Fibroblast of the aortic adventitia (primary cell): ENCODE data around the gene RBMS3. TPM values are rescaled to one million over a fixed set of nuclear protein-coding genes. Genes with fewer than 3 reads are reported as not detected.
A peak's percentile ranks its signal among the peaks of the same experiment; 100 is the strongest.
"Not testable (repeated sequence)": the region's sequence is repeated elsewhere in the genome, so short reads cannot be mapped to it uniquely, and the experiment has no call there.

Experiments
- DNase-seq: peaks from one replicate; pipeline ENCODE4 v3.0.0-alpha.2; 2010; ENCODE audit warnings: low read depth
- H3K4me3 ChIP-seq: 2 replicates; pipeline ENCODE4 v1.5.1; 2011; ENCODE audit warnings: low read depth, mild to moderate bottlenecking, control low read depth, low read length, moderate library complexity
- total RNA-seq: library from RNA; depleted of rRNA; stranded (reverse); fragments of >200 nt; gene quantifications from 2 replicates; pipeline ENCODE4 v1.2.3, GENCODE V29; 2012; ENCODE audit warnings: low replicate concordance
- TF ChIP-seq, protein P1 (sequence below): IDR thresholded peaks from 2 replicates; pipeline ENCODE4 v1.5.1; 2011; ENCODE audit warnings: mild to moderate bottlenecking, low read length, control low read depth, inconsistent platforms; ENCODE audit not compliant: insufficient read depth

Gene RBMS3
- total RNA-seq, 1 donor, result 84.1 TPM

DNA sequence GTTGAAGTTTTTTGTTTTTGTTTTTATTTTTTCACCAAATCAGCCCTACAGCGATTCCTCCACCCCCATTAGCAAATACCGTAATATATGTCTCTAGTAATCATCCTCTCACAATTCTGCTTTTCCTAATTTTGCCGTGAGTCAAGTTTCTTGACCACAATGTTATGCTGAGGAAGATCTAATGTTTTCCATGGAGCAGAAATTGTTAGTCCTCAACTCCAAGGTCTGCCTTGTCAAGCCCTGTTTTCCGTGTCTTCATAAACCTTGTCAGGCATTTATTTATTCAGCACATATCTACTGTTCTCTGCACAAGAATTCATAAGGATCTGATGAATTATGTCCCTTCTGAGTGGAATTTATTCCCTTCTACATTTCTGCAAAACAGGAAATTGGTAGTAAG lies 372.8 kb downstream of the RBMS3 start:
- H3K4me3 ChIP-seq, result no peak overlapping the region
- TF ChIP-seq, protein P1, sequence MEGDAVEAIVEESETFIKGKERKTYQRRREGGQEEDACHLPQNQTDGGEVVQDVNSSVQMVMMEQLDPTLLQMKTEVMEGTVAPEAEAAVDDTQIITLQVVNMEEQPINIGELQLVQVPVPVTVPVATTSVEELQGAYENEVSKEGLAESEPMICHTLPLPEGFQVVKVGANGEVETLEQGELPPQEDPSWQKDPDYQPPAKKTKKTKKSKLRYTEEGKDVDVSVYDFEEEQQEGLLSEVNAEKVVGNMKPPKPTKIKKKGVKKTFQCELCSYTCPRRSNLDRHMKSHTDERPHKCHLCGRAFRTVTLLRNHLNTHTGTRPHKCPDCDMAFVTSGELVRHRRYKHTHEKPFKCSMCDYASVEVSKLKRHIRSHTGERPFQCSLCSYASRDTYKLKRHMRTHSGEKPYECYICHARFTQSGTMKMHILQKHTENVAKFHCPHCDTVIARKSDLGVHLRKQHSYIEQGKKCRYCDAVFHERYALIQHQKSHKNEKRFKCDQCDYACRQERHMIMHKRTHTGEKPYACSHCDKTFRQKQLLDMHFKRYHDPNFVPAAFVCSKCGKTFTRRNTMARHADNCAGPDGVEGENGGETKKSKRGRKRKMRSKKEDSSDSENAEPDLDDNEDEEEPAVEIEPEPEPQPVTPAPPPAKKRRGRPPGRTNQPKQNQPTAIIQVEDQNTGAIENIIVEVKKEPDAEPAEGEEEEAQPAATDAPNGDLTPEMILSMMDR, result no peak
- no peak for DNase-seq

DNA sequence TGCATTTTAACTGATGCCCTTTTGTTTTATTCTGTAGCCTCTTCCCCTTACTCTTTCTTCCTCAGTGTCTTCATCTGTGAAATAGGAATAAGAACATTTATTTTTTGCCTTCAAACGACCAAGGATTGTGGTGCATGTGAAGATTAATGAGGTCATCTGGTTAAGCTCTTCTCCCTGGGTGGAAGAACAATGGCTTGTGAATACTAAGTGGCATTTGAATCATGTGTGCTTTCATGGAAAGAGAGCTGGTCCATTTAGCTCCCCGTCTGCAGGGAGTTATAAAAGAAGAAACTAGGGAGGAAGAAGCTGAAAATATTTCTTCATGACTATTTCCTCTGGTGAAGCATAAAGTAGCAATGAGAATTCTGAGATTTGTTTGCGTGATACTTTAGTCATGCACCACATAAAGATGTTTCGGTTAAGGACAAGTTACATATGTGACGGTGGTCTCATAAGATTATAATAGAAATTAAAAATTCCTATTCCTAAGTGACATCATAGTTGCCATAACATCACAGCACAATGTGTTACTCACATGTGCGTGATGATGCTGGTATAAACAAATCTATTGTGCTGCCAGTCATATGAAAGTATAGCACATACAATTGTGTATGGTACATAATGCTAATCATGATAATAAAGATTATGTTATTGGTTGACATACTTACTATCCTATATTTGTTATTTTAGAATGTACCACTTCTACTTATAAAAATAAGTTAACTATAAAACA lies 374.3 kb downstream of the RBMS3 start:
- DNase-seq, result peak; percentile 29
- TF ChIP-seq, protein P1, result no peak
- H3K4me3 ChIP-seq, result no peak overlapping the region

DNA sequence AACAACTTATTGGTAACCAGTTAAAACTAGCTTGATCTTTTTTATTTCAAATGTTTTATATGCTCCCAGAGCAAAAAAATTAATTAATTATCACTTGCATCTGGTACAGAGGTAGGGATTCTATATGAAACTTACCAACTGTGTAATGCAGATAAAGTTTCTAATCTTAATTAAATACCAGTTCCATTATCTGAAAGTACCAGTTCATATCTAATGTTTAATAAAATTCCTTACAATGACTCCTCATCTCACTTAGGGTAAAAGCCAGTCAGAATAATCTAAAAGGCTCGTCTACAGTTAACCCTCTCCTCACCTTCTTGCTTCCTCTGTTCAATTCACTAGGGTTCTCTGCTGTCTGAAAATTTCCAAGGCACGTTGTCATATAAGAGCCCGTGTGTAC lies 384.8 kb downstream of the RBMS3 start:
- no peak overlapping the region for H3K4me3 ChIP-seq
- TF ChIP-seq, protein P1, result no peak

DNA sequence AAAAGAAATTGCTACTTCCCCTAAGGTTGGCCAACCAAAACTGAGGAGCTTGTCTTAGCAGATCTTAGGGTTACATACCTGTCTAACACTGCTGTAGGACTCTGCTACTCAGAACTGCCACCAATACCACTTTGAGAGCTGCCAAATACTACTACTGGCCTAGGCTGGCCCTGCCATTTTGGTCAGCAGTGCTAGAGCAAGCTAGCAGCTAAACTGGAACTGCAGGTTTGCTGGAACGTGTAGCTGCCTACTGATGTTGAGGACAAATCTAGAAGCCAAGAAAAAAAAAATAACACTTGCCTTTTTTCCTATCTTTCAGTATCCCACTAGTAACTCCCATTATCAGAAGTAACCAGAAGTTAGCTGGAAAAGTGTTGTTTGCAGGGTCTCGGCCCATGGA lies 387.4 kb downstream of the RBMS3 start:
- TF ChIP-seq, protein P1, result no peak
- DNase-seq, result no peak
- no peak overlapping the region for H3K4me3 ChIP-seq

More for the DNA sequence above, 384.8 kb downstream of the RBMS3 start:
- DNase-seq, result no peak

DNA sequence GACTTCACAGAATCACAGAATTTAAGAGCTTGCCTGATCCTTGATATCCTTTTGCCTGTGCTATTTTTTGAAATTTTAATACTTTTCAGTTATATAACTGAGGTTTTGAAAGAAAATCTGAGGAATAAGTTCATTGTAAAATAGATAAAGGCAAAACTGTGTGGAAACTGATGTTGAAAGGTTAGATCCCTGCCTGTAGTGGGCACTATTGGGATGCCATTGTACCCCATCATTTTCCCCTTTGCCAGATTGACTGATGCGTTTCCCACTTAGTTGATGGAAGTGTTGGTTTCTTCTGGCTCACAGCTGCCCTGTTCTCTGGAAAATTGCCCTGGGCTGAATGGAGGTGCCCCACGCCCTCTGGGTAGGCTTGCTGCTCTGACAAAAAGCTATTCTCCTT lies 387.9 kb downstream of the RBMS3 start:
- TF ChIP-seq, protein P1, result no peak
- DNase-seq, result no peak
- no peak overlapping the region for H3K4me3 ChIP-seq

DNA sequence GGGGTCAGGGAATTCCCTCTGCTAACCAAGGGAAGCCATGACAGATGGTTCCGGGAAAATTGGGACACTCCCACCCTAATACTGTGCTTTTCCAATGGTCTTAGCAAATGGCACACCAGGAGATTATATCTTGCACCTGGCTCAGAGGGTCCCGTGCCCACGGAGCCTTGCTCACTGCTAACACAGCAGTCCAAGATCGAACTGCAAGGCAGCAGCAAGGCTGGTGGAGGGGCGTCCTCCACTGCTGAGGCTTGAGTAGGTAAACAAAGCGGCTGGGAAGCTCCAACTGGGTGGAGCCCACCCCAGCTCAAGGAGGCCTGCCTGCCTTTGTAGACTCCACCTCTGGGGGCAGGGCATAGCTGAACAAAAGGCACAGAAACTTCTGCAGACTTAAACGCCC lies 389.6 kb downstream of the RBMS3 start:
- H3K4me3 ChIP-seq, DNase-seq: not testable (repeated sequence)

DNA sequence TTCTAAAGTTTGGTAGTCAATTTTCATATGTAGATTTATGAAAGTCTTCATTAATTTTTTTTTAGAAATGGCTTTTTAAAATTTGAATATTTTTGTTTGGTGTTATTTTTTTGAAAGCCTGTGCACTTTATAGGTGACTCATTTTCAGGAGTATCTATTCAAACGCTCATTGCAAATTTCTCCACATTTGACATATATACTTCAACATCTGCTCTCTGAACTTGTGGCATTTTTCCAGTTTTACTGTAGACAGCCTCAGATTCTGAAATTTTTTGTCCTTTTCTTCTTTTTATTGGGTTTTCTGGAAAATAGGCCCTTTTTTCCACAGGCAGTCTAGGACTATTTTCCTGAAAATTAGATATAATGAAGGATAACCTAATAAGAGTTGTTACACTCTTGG lies 396.6 kb downstream of the RBMS3 start:
- no peak overlapping the region for H3K4me3 ChIP-seq
- DNase-seq, result no peak
- TF ChIP-seq, protein P1, result no peak
